Common myeloid progenitor, CD34-positive (primary cell): ENCODE measurements around the gene MYLK.
A peak's percentile ranks its signal among the peaks of the same experiment; 100 is the strongest.

ENCODE experiments used
- CTCF ChIA-PET: fragments of 350-600 bp; sonication (Branson Sonifier 250); formaldehyde crosslinking; loops from one replicate; lab custom pipeline; 2021; ENCODE audit warnings: antibody characterized with exemption; lab: Charles Lee
- POLR2A ChIA-PET: fragments of 350-600 bp; sonication (Branson Sonifier 250); formaldehyde crosslinking; loops from one replicate; lab custom pipeline; 2021; ENCODE audit warnings: antibody characterized with exemption; lab: Charles Lee
- DNase-seq, 3 donors: peaks; one replicate each; pipeline versions ENCODE4 v3.0.0 to v3.0.0-alpha.2; 2013
- H3K27ac ChIP-seq, 2 experiments: 1 replicate in 1 of 2; 2 replicates in 1 of 2; pipeline ENCODE4 v1.7.0; 2013; ENCODE audit warnings: inconsistent platforms in 2 of 2, low read length in 2 of 2, mild to moderate bottlenecking in 2 of 2, low read depth in 1 of 2, moderate library complexity in 1 of 2; ENCODE audit not compliant: severe bottlenecking in 2 of 2, insufficient read depth in 1 of 2, poor library complexity in 1 of 2
- H3K27me3 ChIP-seq, 5 experiments: replicated peaks in 2 of 5; 1 replicate in 3 of 5; 2 replicates in 2 of 5; pipeline versions ENCODE4 v1.6.1 to v1.7.0; 2013; ENCODE audit warnings: low read length in 4 of 5, mild to moderate bottlenecking in 2 of 5, moderate library complexity in 2 of 5, inconsistent platforms in 1 of 5; ENCODE audit not compliant: insufficient read depth in 5 of 5, control insufficient read depth in 4 of 5
- H3K36me3 ChIP-seq, 4 experiments: 1 replicate in 2 of 4; 2 replicates in 2 of 4; pipeline versions ENCODE4 v1.6.1 to v1.7.0; 2013; ENCODE audit warnings: low read length in 3 of 4, control low read depth in 1 of 4, mild to moderate bottlenecking in 1 of 4; ENCODE audit not compliant: control insufficient read depth in 4 of 4, insufficient read depth in 4 of 4
- H3K4me1 ChIP-seq, 4 experiments: 1 replicate in 3 of 4; 2 replicates in 1 of 4; pipeline versions ENCODE4 v1.6.1 to v1.7.1; 2013; ENCODE audit warnings: low read length in 3 of 4, mild to moderate bottlenecking in 3 of 4, control low read depth in 1 of 4, inconsistent platforms in 1 of 4, moderate library complexity in 1 of 4; ENCODE audit not compliant: control insufficient read depth in 4 of 4, insufficient read depth in 4 of 4; ENCODE audit errors: control extremely low read depth in 1 of 4
- H3K4me3 ChIP-seq, 7 experiments: 1 replicate in 4 of 7; 2 replicates in 3 of 7; pipeline versions ENCODE4 v1.5.1 to v1.7.0; 2013; ENCODE audit warnings: mild to moderate bottlenecking in 7 of 7, low read length in 6 of 7, moderate library complexity in 6 of 7, inconsistent platforms in 2 of 7, low read depth in 2 of 7, control low read depth in 1 of 7; ENCODE audit not compliant: insufficient read depth in 4 of 7, control insufficient read depth in 1 of 7; ENCODE audit errors: extremely low read depth in 1 of 7
- H3K9me3 ChIP-seq, 5 experiments: 1 replicate in 4 of 5; 2 replicates in 1 of 5; pipeline versions ENCODE4 v1.6.1 to v1.7.1; 2013; ENCODE audit warnings: low read length in 4 of 5, mild to moderate bottlenecking in 2 of 5, inconsistent platforms in 1 of 5, low read depth in 1 of 5, moderate library complexity in 1 of 5; ENCODE audit not compliant: control insufficient read depth in 4 of 5, insufficient read depth in 2 of 5; ENCODE audit errors: control extremely low read depth in 1 of 5
- WGBS: methylation state at CpG from one replicate; pipeline ENCODE4 v1.1.5; 2013; ENCODE audit not compliant: insufficient coverage; 5-methylcytosine and 5-hydroxymethylcytosine counted together

MYLK gene

GRCh38 chr3:123587401-123587800, 296.7 kb downstream of the MYLK start:
- Histone ChIP-seq H3K4me3 (no peak overlapping the region), H3K27me3 (no peaks in the 10 kb centered on the region), H3K4me1 (peaks cover 4 to 28% (median 17%) of the 10 kb centered on the region in 4 experiments), H3K36me3 (peaks cover 0 to 27% (median 13%) of the 10 kb centered on the region in 4 experiments), H3K9me3 (peaks cover 1 to 30% (median 17%) of the 10 kb centered on the region in 5 experiments), H3K27ac (no peak overlapping the region)
- ChIA-PET CTCF (interaction anchor here (0.6 to 1.7 kb wide), 4 partner anchors 20 to 636 kb away, joined by 3 to 4 read pairs (median 3); no protein-coding TSS in a partner anchor), POLR2A (no interaction called here)
- WGBS: 100% methylated on average over 1 of the region's 2 CpGs
- DNase-seq: no peak

GRCh38 chr3:123586968-123587367, 297.2 kb downstream of the MYLK start:
- H3K27ac ChIP-seq: no peak overlapping the region
- H3K4me1 ChIP-seq: peaks cover 4 to 31% (median 17%) of the 10 kb centered on the region in 4 experiments
- no peak for DNase-seq
- ChIA-PET POLR2A (no interaction called here), CTCF (interaction anchor here (0.6 to 1.8 kb wide), 5 partner anchors 19 to 636 kb away, joined by 3 to 5 read pairs (median 3); no protein-coding TSS in a partner anchor)
- peaks cover 0 to 25% (median 12%) of the 10 kb centered on the region in 4 experiments for H3K36me3 ChIP-seq
- H3K27me3 ChIP-seq: no peaks in the 10 kb centered on the region
- H3K4me3 ChIP-seq: no peak overlapping the region
- no CpG with 5 or more reads among the region's 2 CpGs for WGBS
- H3K9me3 ChIP-seq: peaks cover 0 to 29% (median 17%) of the 10 kb centered on the region in 5 experiments

GRCh38 chr3:123586131-123586530, 298.0 kb downstream of the MYLK start:
- ChIA-PET CTCF (interaction anchor here (1.0 to 1.8 kb wide), 4 partner anchors 10 to 66 kb away, joined by 3 to 5 read pairs (median 4); no protein-coding TSS in a partner anchor), POLR2A (no interaction called here)
- peak overlapping the region; percentile 80 to 91 for H3K27ac ChIP-seq
- peaks cover 0 to 21% (median 10%) of the 10 kb centered on the region in 4 experiments for H3K36me3 ChIP-seq
- DNase-seq: peak; percentile 52 to 72 (median 62)
- WGBS: 0% methylated on average over 7 of the region's 10 CpGs
- peak overlapping the region in 6 of 7 experiments; percentile 85 to 92 (median 88) for H3K4me3 ChIP-seq
- H3K27me3 ChIP-seq: no peaks in the 10 kb centered on the region
- peaks cover 4 to 31% (median 17%) of the 10 kb centered on the region in 4 experiments for H3K4me1 ChIP-seq
- H3K9me3 ChIP-seq: peaks cover 0 to 28% (median 17%) of the 10 kb centered on the region in 5 experiments

GRCh38 chr3:123584988-123585937, 298.9 kb downstream of the MYLK start, which contains the start of gene HACD2:
Gene HACD2 (minus strand): TSS chr3:123585053. CDS start chr3:123585027, 26 bp downstream.
- Histone ChIP-seq H3K27me3 (no peaks in the 10 kb centered on the region), H3K4me3 (peak within 1 kb of the TSS; percentile 58 to 92 (median 87)), H3K9me3 (peaks cover 0 to 19% (median 11%) of the 10 kb centered on the region in 5 experiments), H3K36me3 (peaks cover 0 to 16% (median 8%) of the 10 kb centered on the region in 4 experiments), H3K4me1 (peaks cover 4 to 31% (median 17%) of the 10 kb centered on the region in 4 experiments), H3K27ac (peak within 1 kb of the TSS; percentile 80 to 91)
- 0% methylated on average over 51 of the region's 54 CpGs for WGBS
- DNase-seq: peak; percentile 97
- ChIA-PET CTCF (interaction anchor here (1.0 to 1.8 kb wide), 6 partner anchors 9 to 67 kb away, joined by 3 to 5 read pairs (median 4); no protein-coding TSS in a partner anchor), POLR2A (interaction anchor here (0.5 kb wide), 1 partner anchor 31 kb away, joined by 4 read pairs; no protein-coding TSS in a partner anchor)

- under 1% methylated on average over 43 of the region's 65 CpGs for WGBS
- no peaks in the 10 kb centered on the region for H3K27me3 ChIP-seq
- H3K36me3 ChIP-seq: peaks cover 3 to 13% (median 10%) of the 10 kb centered on the region in 4 experiments
- H3K4me3 ChIP-seq: peak overlapping the region; percentile 58 to 92 (median 87)
- peaks cover 4 to 31% (median 17%) of the 10 kb centered on the region in 4 experiments for H3K4me1 ChIP-seq
- peaks cover 0 to 11% (median 5%) of the 10 kb centered on the region in 5 experiments for H3K9me3 ChIP-seq
- ChIA-PET POLR2A (no interaction called here), CTCF (interaction anchor here (0.8 to 1.7 kb wide), 8 partner anchors 9 to 68 kb away, joined by 3 to 5 read pairs (median 3); no protein-coding TSS in a partner anchor)
- peak overlapping the region in 1 of 2 experiments; percentile 64 for H3K27ac ChIP-seq
- DNase-seq: peak; percentile 17 to 36 (median 25)
Measured at GRCh38 chr3:123584284-123584987, 299.7 kb downstream of the MYLK start.

- Histone ChIP-seq H3K9me3 (peaks cover 0 to 8% (median 4%) of the 10 kb centered on the region in 5 experiments), H3K4me1 (peaks cover 4 to 31% (median 17%) of the 10 kb centered on the region in 4 experiments), H3K4me3 (peak overlapping the region in 1 of 7 experiments; percentile 88), H3K27me3 (no peaks in the 10 kb centered on the region), H3K27ac (no peak overlapping the region), H3K36me3 (peaks cover 5 to 19% (median 15%) of the 10 kb centered on the region in 4 experiments)
- POLR2A ChIA-PET: no interaction called here
- WGBS: no CpG with 5 or more reads among the region's 3 CpGs
- CTCF ChIA-PET: interaction anchor here (0.8 to 1.7 kb wide), 7 partner anchors 8 to 69 kb away, joined by 3 to 5 read pairs (median 3); no protein-coding TSS in a partner anchor
- DNase-seq: no peak
Measured at GRCh38 chr3:123583561-123583960, 300.6 kb downstream of the MYLK start.
